Keratinocyte (primary cell): ENCODE results near the gene C2orf42.

Source experiments
- EZH2 ChIP-seq: IDR thresholded peaks from one replicate; pipeline ENCODE4 v1.6.1; 2012; ENCODE audit warnings: inconsistent platforms, mild to moderate bottlenecking, low read length, moderate library complexity
- TF ChIP-seq, protein P1 (sequence below), 3 experiments: IDR thresholded peaks in 1 of 3; conservative IDR thresholded peaks in 1 of 3; optimal IDR thresholded peaks in 1 of 3; 2 replicates in 2 of 3; 3 replicates in 1 of 3; pipeline versions ENCODE3 to v1.5.1; 2011; ENCODE audit warnings: low read length in 3 of 3, mild to moderate bottlenecking in 3 of 3, moderate library complexity in 2 of 3, control low read depth in 1 of 3, inconsistent platforms in 1 of 3; ENCODE audit not compliant: insufficient read depth in 2 of 3; ENCODE audit errors: extremely low read depth in 1 of 3

DNA sequence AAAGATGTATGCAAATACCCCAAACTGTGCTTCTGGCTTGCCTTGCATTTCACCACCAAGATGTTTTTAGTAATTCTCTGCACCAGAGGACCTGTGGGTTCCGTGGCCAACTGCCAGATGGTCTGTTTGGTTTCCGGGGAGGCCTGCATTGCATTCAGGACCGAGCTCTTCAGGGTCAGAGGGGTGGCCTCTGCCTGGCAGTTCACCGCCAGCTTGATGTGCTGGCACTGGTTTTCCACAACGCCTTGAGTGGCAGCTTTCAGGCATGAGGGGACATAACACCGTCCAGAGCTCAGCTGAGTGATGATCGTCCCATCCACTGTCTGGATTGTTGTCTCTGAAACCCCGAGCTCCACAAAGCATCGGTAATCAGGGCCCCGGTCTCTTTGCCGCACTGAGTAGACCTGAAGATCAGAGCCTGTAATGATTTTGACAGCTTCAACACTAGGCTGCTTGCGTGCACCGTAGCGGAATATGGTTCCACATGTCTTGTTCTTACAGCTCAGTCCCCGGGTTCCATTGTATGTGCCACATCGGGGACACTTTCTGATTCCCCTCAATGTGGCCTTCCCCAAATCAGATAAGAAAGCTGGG lies 9.4 kb downstream of the C2orf42 start:
- TF ChIP-seq, protein P1, sequence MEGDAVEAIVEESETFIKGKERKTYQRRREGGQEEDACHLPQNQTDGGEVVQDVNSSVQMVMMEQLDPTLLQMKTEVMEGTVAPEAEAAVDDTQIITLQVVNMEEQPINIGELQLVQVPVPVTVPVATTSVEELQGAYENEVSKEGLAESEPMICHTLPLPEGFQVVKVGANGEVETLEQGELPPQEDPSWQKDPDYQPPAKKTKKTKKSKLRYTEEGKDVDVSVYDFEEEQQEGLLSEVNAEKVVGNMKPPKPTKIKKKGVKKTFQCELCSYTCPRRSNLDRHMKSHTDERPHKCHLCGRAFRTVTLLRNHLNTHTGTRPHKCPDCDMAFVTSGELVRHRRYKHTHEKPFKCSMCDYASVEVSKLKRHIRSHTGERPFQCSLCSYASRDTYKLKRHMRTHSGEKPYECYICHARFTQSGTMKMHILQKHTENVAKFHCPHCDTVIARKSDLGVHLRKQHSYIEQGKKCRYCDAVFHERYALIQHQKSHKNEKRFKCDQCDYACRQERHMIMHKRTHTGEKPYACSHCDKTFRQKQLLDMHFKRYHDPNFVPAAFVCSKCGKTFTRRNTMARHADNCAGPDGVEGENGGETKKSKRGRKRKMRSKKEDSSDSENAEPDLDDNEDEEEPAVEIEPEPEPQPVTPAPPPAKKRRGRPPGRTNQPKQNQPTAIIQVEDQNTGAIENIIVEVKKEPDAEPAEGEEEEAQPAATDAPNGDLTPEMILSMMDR (optimal IDR thresholded peaks at IDR 0.05 in 1 of 3, IDR thresholded peaks at IDR 0.05 in 1 of 3, conservative IDR thresholded peaks at IDR 0.05 in 1 of 3; ENCODE audit: extremely low read depth in 1 of 3, insufficient read depth in 2 of 3, low read length in 3 of 3): no peak
- no peak for TF ChIP-seq EZH2
